ENCODE measurements around the gene HSF5.
"Not testable (repeated sequence)": the region's sequence is repeated elsewhere in the genome, so short reads cannot be mapped to it uniquely, and the experiment has no call there.

The HSF5 gene

DNA sequence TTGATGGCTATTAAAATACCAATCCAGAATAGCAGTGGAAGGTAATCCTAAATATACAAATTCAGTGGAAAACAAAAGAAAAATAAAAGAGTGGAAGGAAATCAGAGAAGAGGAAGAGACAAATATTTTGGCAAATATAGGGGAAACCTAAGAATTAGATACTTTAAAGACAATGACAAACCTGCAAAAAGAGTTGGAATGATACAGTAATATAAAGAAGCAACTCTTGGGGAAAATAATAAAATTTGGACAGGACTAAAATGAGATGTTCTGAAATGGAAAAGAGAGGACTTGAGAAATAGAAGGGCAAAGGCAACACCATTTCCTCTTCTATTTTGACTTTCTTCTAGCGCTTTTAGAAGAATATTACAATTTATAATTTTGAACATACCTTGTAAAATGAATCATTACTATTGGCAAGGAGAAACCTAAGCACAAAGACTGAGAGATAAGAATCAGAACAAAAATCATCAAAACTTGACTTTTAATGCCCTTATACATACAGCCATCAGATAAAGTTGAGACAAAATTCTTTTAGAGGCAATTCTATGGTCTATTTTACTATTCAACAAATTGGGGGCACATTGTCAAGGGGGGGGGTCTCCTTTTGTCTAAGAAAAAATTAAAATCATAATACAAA, 76.0 kb downstream of the HSF5 start:
- no peak for DNase-seq

DNA sequence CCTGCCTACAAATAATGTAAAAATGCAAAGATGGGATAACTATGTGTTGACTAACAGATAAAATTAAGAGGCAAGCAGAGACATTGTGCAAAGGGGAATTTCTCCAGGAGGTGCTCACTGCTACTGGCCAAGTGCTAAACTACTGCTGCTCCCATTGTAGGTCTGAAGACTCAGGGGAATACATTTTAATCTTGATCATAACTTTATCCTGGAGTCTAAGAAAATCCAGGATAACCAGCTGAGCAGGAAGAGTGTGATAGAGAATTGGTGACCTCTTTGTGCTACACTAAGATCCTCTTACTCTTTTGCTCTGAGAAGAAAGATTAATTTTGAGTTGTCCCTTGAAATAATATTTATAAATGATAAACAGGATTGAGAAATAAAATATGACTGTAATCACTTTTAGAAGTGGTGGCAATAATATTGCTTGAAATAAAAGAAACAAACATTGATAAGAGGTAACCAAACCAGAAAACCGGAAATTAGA, 76.8 kb downstream of the HSF5 start:
- no peak for DNase-seq

DNA sequence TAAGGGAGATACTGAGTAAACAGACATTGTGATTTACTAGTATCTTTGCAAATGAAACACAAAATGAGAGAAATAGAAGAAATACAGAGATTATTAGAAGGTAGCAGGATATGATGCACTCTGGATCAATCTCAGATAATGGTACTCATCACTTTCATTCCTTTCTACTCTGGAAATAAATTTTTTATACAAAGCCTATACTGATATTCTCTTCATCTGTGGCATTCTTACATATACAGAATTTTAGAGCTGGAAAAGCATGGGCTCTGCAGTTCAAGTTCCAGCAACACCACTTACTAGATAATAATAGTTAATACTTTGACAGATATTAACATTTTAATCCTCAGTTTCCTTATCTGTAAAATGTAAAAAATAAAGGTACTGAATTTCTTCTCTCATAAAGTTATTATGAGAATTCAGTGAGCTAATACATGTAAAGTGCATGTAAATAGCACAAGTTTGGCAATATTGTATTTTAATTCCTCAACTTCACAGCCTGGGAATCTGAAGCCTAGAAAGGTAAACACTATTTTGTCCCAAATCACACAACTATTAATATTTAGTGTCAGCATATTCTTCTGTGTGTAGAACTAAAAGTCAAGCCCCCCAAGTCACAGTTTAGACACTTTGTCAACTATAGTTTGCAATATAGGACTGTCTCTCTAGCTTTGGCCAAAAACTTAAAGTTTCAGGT, 77.3 kb downstream of the HSF5 start:
- DNase-seq: no peak

DNA sequence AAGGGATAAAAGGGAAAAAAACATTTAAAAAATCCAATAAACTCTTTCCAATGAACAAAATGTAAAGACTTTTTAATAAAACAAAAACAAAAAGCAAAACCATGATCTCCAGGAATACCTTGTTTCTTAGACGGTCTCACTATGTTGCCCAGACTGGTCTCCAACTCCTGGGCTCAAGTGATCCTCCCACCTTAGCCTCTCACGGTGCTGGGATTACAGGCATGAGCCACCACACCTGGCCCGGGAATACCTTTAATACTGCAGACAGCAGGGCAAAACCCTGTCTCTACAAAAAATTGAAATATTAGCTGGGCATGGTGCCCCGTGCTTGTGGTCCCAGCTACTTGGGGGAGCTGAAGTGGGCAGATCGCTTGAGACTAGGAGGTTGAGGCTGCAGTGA, 78.8 kb downstream of the HSF5 start:
- no peak for DNase-seq

DNA sequence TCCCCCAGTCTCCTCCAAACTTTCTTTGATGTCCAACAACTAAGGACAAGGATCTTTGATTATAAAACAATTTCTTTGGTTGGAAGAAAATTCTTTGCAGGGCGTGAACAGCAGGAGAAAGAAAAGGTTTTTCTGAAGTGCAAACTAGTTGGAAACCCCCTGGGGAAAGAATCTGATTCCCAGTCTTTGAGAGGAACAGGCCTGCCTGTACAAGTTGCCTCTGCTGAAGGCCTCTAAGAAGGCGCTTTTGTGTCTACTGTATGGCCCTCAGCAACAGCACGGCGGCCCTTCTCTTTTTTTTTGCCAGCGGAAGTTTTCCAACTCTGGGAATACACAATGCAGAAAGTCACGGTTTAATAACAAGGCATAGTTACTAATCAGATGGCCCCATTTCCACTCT, 84.9 kb downstream of the HSF5 start:
- no peak for DNase-seq

DNA sequence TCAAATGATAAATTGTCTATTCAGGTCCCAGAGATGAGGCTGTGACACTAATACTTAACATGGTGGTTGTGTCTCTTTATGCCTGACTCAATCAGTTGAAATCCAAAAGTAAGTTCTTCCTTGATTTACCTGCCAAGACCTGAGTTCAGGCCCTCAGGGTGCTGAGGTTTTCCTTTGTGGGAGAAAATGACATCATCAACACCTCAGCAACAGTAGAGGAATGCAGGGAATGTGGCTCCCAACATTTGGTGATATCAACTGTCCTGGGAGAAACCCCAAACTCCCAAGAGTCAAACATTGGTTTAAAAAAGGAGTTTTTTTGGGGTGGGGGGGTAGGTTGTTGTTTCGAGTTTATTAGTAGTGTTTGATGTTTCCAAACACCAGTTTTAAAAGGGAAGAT, 85.5 kb downstream of the HSF5 start:
- DNase-seq: peak; percentile 55

DNA sequence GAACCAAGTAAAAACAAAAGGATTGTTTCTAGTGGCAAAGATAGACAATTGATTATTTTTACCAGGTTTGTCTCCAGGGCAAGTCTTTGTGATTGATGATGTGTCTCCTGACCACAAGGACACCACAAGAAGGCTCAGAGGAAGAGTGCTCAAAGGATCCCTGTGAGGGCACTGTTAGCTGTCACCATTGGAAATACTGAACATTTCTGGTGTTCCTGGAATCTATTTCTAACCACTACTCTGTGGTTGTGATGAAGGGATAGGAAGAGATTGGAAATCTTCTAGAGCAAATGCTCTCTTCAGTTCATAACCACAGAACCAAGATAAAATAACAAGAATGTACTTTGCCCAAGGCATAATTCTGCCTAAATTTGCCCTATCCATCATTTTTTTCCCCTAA, 86.2 kb downstream of the HSF5 start:
- peak; percentile 57 for DNase-seq

DNA sequence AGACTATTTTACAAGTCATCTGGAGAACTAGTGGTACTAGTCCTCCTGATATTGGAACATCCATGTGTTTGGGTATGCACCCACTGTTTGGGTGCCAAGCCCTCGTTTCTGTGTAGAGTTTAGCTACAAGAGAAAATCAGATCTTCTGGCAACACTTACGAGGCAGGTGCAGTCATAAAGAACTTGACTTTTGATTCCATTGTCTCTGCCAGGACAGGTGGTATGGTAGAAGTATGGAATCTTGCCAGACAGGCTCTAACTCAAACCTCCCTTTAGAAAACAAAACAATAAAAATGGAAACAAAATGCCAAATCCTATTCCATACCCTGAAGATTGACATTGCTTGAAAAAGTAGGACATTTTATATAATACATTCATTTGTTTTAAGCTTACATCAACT, 86.9 kb downstream of the HSF5 start:
- no peak for DNase-seq

DNA sequence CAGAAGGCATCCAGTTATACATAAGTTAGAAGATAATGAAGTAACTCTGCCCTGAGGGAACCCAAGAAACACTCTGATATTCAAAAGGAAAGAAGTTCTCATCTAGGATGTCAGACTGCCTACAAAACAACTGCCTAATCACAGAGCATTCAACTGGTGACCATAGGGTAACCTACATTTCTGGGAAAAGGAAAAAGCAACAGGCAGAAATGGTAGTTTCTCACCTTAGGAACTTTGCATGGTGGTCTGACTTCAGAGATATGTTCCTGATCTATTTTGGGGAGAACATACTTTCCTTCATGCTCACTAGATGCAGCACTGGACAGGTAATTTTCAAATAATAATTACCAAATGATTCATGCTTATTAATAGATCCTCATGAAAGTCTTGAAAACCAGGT, 87.4 kb downstream of the HSF5 start:
- DNase-seq: no peak

DNA sequence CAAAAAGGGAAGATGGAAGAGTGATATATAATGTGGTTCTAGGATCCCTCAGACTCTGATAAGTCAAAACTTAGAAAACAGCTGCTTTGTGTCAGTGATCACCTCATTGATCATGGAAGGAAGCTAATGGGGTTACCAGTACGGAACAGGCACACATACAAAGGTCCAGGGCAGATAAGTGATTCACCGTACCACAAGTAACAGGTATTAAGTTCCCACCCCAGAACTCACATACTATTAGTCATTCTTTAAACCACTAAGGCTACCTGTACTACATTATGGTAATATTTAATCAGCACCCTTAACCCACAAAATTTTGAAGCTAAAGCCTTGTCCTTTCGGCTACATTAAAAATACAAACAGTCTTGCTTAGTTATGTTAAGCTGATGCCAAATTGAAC, 88.2 kb downstream of the HSF5 start:
- no peak for DNase-seq

DNA sequence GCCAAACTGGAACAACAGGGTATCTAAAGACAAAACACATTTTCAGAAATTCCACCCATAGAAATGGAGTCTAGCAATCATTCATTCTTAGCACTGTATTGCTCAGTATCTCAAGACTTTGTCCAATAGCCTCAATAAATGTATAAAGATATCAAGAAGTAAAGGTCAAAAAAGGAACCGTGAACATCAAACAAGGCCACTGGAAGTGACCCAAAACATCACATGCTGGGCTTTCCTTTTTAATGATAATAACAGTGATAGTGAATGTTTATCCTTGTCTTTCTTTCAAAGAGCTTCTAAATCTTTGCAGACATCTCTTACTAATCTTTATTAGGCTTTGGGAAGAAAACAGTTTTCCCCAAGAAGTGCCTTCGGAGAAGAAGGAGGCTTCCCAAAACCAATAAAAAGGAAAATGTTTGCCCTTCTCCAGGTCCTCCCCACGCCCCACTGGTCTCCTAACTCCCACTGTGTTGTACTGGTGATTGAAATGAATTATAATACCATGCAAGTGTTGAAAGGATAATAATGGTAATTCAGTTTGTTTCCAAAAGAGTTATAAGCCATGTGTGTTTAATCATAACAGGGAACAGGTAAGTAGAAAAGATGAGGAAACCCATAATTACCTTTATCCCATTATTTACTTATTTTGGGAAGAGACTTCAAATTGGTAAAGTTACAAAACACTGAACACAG, 89.5 kb downstream of the HSF5 start:
- DNase-seq: no peak

DNA sequence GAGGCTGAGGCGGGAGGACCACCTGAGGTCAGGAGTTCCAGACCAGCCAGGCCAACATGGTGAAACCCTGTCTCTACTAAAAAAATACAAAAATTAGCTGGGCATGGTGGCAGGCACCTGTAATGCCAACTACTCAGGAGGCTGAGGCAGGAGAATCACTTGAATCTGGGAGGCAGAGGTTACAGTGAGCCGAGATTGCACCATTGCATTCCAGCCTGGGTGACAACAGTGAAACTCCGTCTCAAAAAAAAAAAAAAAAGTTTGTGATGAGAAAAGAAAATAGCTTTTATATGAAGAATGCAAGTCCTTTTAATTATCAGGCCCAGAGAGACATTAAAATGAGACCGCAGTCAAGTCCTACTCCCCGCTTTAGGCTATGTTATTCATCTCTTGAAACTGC, 90.8 kb downstream of the HSF5 start:
- DNase-seq: not testable (repeated sequence)

DNA sequence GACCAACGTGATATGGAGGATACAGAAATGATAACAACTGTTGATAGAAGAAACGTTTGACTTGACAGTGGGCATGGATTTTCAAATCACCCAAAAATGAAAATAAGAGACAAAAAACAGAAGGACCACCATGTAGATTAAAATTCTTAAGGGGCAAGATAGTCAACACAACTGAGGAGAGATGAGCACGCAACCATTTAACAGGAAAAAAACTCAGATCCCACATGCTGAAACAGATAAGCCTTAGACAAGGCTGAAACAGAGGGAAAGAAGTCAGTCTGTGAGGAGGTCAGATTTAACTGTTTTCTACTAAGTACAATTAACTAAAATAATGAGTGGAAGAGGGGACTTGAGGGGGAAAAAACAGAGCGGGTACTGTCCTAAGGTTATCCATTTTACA, 92.0 kb downstream of the HSF5 start:
- DNase-seq: no peak

DNA sequence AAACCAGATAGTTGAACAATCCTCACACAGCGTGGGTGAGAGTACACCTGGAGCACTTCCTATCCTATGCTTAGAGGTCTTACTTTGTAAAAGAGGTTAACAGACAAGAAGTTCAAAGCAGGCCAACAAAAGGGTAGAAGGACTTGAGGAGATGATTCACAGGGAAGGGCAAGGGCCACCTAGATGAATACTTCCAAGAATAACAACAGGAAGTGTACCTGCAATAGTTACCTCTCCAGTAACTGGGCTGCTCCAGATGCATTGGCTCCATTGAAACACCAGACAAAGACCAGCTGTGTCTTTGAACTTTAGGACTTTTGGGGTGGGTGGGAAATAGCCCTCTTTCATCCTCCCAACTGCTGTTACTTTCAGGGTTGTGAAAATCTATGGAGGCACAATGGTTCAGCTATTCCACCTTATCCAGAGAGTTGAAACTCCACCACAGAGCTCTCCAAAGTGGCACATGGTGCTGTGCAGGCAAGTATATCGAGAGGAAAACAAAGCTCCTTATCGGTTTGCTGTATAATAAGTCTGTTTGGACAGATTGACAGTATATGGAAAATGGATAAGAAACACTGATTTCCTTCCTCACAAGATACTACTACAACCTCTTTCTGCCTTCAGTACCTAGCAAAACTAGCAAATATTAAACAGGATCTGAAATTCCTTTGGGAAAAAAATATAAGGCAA, 93.5 kb downstream of the HSF5 start:
- DNase-seq: no peak

DNA sequence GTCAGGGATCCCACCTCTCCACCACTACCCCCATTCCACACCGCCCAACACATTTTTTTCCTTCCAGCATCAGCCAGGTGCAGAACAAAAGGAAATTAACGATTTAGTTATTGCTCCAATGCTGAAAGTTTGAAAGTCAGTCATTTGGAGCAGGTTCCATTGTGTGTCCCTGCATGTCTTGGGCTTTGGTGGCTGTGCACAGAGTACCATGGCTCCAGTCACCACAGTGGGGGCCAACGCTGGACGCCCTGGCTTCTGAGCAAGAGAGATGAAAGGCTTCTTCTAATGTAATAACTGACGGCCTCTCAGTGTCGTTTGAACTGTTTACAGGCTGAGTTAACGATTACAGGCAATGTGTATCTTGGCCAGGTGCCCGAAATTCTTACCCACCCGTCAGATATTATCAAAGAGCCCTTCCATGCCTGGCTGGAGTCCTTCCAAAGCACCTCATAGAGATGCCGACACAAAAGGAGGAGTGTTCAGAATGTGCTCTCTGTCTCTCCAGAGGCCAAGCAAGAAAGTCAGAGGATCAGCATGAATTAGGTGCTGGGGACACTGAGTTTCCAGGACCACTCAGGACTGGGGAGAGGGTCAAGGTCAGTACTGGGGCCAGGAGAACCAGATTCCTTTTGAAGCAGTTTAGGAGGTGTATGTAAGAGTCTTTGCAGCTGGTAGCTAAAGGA, 96.8 kb downstream of the HSF5 start:
- DNase-seq: no peak

DNA sequence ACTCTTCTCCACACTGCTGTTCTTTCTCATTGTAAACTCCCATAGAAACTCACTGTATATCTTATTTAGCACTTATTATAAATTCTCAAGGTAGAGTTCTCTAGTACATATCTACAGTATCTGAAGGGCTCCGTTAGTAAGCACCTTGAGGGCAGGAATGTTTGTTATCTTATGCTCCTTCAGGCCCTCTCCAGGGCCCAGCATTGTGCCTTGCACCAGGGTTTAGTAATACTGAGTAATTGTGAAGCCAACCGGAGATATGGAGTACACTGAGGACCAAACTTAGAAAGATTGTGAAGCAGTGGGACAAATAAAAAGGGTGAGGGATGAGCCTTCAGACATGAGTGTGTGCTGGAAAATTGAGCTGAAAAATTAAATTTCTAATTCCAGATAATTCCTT, 97.3 kb downstream of the HSF5 start:
- DNase-seq: no peak

DNA sequence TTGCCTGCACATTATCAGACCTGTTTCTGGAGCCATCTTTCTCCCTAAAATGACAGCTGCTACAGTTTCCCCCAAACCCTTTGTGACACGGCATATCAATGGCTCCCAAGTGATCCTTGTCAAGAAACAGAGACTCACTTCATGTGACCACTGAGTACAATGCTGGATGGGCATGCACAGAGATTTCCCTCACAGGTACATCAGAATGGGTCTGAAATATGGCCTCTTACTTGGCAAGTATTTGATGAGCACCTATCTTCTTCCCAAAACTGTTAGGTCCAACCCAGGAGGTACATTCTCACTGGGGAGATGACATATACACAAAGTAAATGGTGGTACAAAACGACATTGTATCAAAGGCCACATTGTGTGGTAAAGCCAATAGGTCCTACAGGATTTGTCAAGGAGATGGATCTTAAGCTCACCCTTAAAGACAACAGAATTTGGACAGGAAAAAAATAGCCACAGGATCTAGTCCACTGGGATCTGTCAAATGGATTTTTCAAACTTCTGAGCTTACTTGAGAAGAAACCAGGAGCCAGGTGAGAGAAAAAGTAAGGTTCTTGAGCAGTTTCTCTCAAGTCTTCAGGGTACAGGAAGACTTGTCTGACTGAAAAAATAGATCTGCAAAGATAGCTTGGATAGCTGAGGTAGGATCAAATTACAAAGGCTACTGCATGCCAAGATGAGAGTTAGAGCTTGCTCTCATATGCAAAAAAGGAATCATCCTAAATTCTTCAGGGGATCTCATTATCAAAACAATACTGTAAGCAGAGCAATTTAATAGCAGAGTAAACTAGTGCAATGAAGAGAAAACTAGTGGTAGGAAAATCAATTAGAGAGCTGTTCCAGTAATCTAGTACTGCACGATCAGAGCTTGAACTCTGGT, 99.7 kb downstream of the HSF5 start:
- no peak for DNase-seq

DNA sequence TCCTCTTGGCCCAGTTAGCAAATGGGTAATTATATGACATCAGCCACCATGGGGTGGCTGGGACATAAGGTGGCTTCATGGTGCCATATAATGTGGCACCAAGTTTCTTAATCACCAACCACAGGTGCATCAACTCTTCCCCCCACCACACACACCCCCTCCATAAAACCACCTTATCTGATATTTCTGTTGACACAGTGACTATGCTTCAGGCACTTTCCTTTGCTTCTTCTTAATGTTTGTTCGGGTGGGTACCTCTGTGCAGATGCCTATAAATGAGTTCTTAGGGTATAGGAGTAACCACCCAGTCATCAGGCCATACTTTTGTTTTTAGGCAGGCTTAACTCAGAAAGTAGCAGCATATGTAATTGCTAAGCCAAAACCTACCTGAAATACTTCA, 100.4 kb downstream of the HSF5 start:
- DNase-seq: no peak

DNA sequence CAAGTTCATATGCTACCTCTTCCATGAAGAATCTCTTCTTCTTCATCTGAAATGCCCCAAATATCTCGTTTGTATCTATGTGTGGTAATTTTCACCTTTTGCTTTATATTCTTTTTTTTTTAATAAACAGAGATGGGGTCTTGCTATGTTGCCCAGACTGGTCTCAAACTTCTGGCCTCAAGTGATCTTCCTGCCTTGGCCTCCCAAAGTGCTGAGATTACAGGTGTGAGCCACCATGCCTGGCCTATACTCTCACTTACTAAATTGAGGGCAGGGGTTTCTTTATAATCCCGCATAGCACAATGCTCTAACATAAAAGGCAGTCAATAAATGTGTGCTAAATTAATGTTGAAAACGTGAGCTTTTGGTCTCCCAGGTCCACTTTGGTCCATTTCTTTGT, 101.5 kb downstream of the HSF5 start:
- DNase-seq: no peak

DNA sequence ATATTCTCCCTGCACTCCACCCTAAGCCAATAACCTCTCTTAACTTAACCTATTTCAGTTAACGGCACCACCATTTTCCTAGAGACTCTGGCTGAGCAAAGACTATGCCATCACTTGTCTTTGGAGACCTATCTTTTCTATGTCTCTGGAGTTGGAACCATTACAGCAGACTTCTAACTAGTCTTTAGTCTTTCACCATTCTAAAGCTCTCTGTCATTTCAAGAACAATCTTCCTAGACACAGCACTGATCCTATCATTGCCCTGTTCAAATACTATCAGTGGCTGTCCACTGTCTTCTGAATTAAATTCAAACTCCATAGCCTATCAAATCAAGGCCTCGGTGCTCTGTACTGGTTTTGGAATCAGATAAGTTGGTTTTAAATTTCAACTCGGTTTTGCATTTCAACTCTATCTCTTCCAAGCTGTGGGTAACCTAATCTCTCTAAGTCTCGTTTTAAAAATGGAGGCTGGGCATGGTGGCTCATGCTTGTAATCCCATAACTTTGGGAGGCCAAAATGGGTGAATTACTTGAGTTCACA, 102.8 kb downstream of the HSF5 start:
- no peak for DNase-seq

DNA sequence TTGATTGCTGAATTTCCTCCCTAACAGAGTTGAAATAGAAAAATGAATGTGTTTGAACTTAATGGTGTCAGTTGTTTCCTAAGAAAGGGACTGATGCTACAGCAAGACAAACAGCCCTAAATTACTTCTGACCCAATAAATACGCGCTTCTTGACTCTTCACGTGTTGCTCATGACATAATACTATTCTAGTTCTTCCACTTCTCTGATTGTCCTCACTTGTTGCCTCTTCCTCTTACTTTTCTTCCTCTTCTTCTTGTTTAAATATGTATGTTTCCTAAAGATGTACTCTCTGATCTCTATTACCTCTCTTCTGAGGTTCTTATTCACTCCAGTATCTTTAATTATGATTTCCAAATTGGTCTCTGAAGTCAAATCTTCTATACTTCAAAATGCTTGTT, 103.3 kb downstream of the HSF5 start:
- no peak for DNase-seq
